Neural cell (in vitro differentiated cells): ENCODE results near the gene ASIC5. TPM values are rescaled to one million over a fixed set of nuclear protein-coding genes. Genes with fewer than 3 reads are reported as not detected.
"Not testable (repeated sequence)": the region's sequence is repeated elsewhere in the genome, so short reads cannot be mapped to it uniquely, and the experiment has no call there.

Experiments used
- H2AFZ ChIP-seq: fragments of 200-600, 300-800 bp; sonication (generic), shearing (Covaris generic); 2 replicates; pipeline ENCODE4 v1.6.0; 2014; ENCODE audit warnings: low read depth, mild to moderate bottlenecking, antibody characterized with exemption, low read length, moderate library complexity
- H3F3A ChIP-seq: fragments of 200-600 bp; shearing (Covaris generic); 2 replicates; pipeline ENCODE4 v1.6.1; 2016; ENCODE audit warnings: mild to moderate bottlenecking, moderate library complexity, mixed read lengths, antibody characterized with exemption, low read length; ENCODE audit not compliant: insufficient read depth, poor library complexity, severe bottlenecking
- H3K27ac ChIP-seq: fragments of 200-600, 300-800 bp; sonication (generic), shearing (Covaris generic); 2 replicates; pipeline ENCODE4 v1.5.1; 2014; ENCODE audit warnings: mild to moderate bottlenecking, low read length, moderate library complexity
- H3K27me3 ChIP-seq: fragments of 300-800, 200-600 bp; sonication (generic), shearing (Covaris generic); 2 replicates; pipeline ENCODE4 v1.6.0; 2014; ENCODE audit warnings: mild to moderate bottlenecking, low read depth, low read length, moderate library complexity; ENCODE audit not compliant: insufficient read depth
- H3K36me3 ChIP-seq: fragments of 300-800, 200-600 bp; sonication (generic), shearing (Covaris generic); 2 replicates; pipeline ENCODE4 v1.5.1; 2014; ENCODE audit warnings: mild to moderate bottlenecking, antibody characterized with exemption, low read length, moderate library complexity; ENCODE audit not compliant: insufficient read depth
- H3K4me2 ChIP-seq: fragments of 300-800, 200-600 bp; sonication (generic), shearing (Covaris generic); 2 replicates; pipeline ENCODE4 v1.6.0; 2014; ENCODE audit warnings: mild to moderate bottlenecking, low read length
- H3K4me3 ChIP-seq: fragments of 300-800, 200-600 bp; sonication (generic), shearing (Covaris generic); 2 replicates; pipeline ENCODE4 v1.5.1; 2014; ENCODE audit warnings: mild to moderate bottlenecking, low read length, moderate library complexity
- H3K79me2 ChIP-seq: fragments of 200-600 bp; shearing (Covaris generic); replicated peaks from 2 replicates; pipeline ENCODE4 v1.6.0; 2014; ENCODE audit warnings: mild to moderate bottlenecking, low read length, moderate library complexity; ENCODE audit not compliant: insufficient read depth
- H3K9ac ChIP-seq: fragments of 300-800, 200-600 bp; sonication (generic), shearing (Covaris generic); 2 replicates; pipeline ENCODE4 v1.6.1; 2016; ENCODE audit warnings: mild to moderate bottlenecking, low read length, mixed read lengths
- H3K9me2 ChIP-seq: fragments of 200-600 bp; shearing (Covaris generic); 2 replicates; pipeline ENCODE4 v1.6.1; 2016; ENCODE audit warnings: mild to moderate bottlenecking, low read length, mixed read lengths; ENCODE audit not compliant: insufficient read depth
- H3K9me3 ChIP-seq: fragments of 200-600, 300-800 bp; sonication (generic), shearing (Covaris generic); 2 replicates; pipeline ENCODE4 v1.6.1; 2016; ENCODE audit warnings: mild to moderate bottlenecking, mixed run types, low read length, moderate library complexity, mixed read lengths
- H4K20me1 ChIP-seq: fragments of 200-600 bp; shearing (Covaris generic); 2 replicates; pipeline ENCODE4 v1.6.1; 2016; ENCODE audit warnings: mild to moderate bottlenecking, mixed run types; ENCODE audit not compliant: insufficient read depth
- CTCF ChIP-seq: fragments of 450-650 bp; IDR thresholded peaks from 2 replicates; pipeline ENCODE4 v1.5.1; 2014; ENCODE audit warnings: antibody characterized with exemption, mild to moderate bottlenecking, moderate library complexity; ENCODE audit not compliant: poor library complexity, severe bottlenecking
- EP300 ChIP-seq: fragments of 450-650 bp; conservative IDR thresholded peaks from 2 replicates; pipeline ENCODE4 v1.6.1; 2014; ENCODE audit warnings: antibody characterized with exemption, mild to moderate bottlenecking, moderate library complexity; ENCODE audit not compliant: poor library complexity, severe bottlenecking
- EZH2 ChIP-seq: fragments of 200-600, 300-800 bp; shearing (Covaris generic), sonication (generic); IDR thresholded peaks from 2 replicates; pipeline ENCODE4 v1.6.1; 2014; ENCODE audit warnings: antibody characterized with exemption, low read length, borderline replicate concordance, mild to moderate bottlenecking; ENCODE audit not compliant: insufficient read depth, poor library complexity, severe bottlenecking
- MXI1 ChIP-seq: fragments of 450-650 bp; conservative IDR thresholded peaks from 2 replicates; pipeline ENCODE4 v1.6.1; 2014; ENCODE audit warnings: antibody characterized with exemption, mild to moderate bottlenecking; ENCODE audit not compliant: poor library complexity, severe bottlenecking
- POLR2AphosphoS5 ChIP-seq: IDR thresholded peaks from 2 replicates; pipeline ENCODE4 v1.6.1; 2012
- RAD21 ChIP-seq: fragments of 450-650 bp; conservative IDR thresholded peaks from 2 replicates; pipeline ENCODE4 v1.6.1; 2014; ENCODE audit warnings: antibody characterized with exemption, mild to moderate bottlenecking, moderate library complexity
- REST ChIP-seq: IDR thresholded peaks from 2 replicates; pipeline ENCODE4 v1.6.1; 2012; ENCODE audit warnings: borderline replicate concordance
- SMC3 ChIP-seq: fragments of 450-650 bp; conservative IDR thresholded peaks from 2 replicates; pipeline ENCODE4 v1.6.1; 2014; ENCODE audit warnings: antibody characterized with exemption, mild to moderate bottlenecking, moderate library complexity; ENCODE audit not compliant: poor library complexity
- TAF1 ChIP-seq: IDR thresholded peaks from 2 replicates; pipeline ENCODE4 v1.6.1; 2012; ENCODE audit warnings: low read depth
- polyA plus RNA-seq: library from polyadenylated mRNA; depleted of rRNA; stranded (reverse); fragments of >200 nt; gene quantifications from 2 replicates; pipeline ENCODE4 v1.2.3, GENCODE V29; 2014

The ASIC5 gene
- polyA plus RNA-seq, 1 donor from 2014 or later: not detected

GRCh38 chr4:155799116-155799793, 66.8 kb downstream of the ASIC5 start:
- H3K4me3 ChIP-seq: peak overlapping the region; percentile 49
- peak overlapping the region; percentile 83 for H3K27ac ChIP-seq
- H3K27me3 ChIP-seq: no peaks in the 10 kb centered on the region
- no peaks in the 10 kb centered on the region for H3K36me3 ChIP-seq
- TF ChIP-seq CTCF: no peak
- no peak for TF ChIP-seq TAF1
- TF ChIP-seq SMC3: no peak
- no peak for TF ChIP-seq RAD21
- no peak for TF ChIP-seq REST
- TF ChIP-seq POLR2AphosphoS5: no peak
- TF ChIP-seq EP300: no peak
- no peak for TF ChIP-seq EZH2
- no peak for TF ChIP-seq MXI1
- H2AFZ ChIP-seq: no peak overlapping the region
- no peaks in the 10 kb centered on the region for H3K79me2 ChIP-seq
- no peaks in the 10 kb centered on the region for H3F3A ChIP-seq
- no peaks in the 10 kb centered on the region for H4K20me1 ChIP-seq
- H3K4me2 ChIP-seq: peak overlapping the region; percentile 9
- peak overlapping the region; percentile 41 for H3K9ac ChIP-seq
- no peaks in the 10 kb centered on the region for H3K9me3 ChIP-seq
- H3K9me2 ChIP-seq: no peaks in the 10 kb centered on the region

GRCh38 chr4:155797581-155797980, 68.5 kb downstream of the ASIC5 start:
- H4K20me1 ChIP-seq, H3K27ac ChIP-seq, H3K36me3 ChIP-seq, H3K79me2 ChIP-seq, H3F3A ChIP-seq, H3K9me3 ChIP-seq, H3K4me3 ChIP-seq, H2AFZ ChIP-seq, H3K27me3 ChIP-seq, H3K9ac ChIP-seq, H3K9me2 ChIP-seq, H3K4me2 ChIP-seq: not testable (repeated sequence)

- no peak overlapping the region for H2AFZ ChIP-seq
- H3K4me3 ChIP-seq: no peak overlapping the region
- no peaks in the 10 kb centered on the region for H3K9me3 ChIP-seq
- H3K9me2 ChIP-seq: no peaks in the 10 kb centered on the region
- no peaks in the 10 kb centered on the region for H3F3A ChIP-seq
- no peaks in the 10 kb centered on the region for H3K79me2 ChIP-seq
- no peak overlapping the region for H3K27ac ChIP-seq
- no peak overlapping the region for H3K9ac ChIP-seq
- H4K20me1 ChIP-seq: no peaks in the 10 kb centered on the region
- H3K36me3 ChIP-seq: no peaks in the 10 kb centered on the region
- TF ChIP-seq TAF1 (no peak), CTCF (peak; percentile 24), EZH2 (no peak), EP300 (no peak), RAD21 (no peak)
- no peak overlapping the region for H3K4me2 ChIP-seq
- no peaks in the 10 kb centered on the region for H3K27me3 ChIP-seq
Observed at GRCh38 chr4:155795991-155796390, 70.1 kb downstream of the ASIC5 start.
